Neural cell (in vitro differentiated cells): ENCODE data around the gene WDR49.

Source experiments
- CTCF ChIP-seq: fragments of 450-650 bp; IDR thresholded peaks from 2 replicates; pipeline ENCODE4 v1.5.1; 2014; ENCODE audit warnings: antibody characterized with exemption, mild to moderate bottlenecking, moderate library complexity; ENCODE audit not compliant: poor library complexity, severe bottlenecking
- EP300 ChIP-seq: fragments of 450-650 bp; conservative IDR thresholded peaks from 2 replicates; pipeline ENCODE4 v1.6.1; 2014; ENCODE audit warnings: antibody characterized with exemption, mild to moderate bottlenecking, moderate library complexity; ENCODE audit not compliant: poor library complexity, severe bottlenecking
- EZH2 ChIP-seq: fragments of 200-600, 300-800 bp; shearing (Covaris generic), sonication (generic); IDR thresholded peaks from 2 replicates; pipeline ENCODE4 v1.6.1; 2014; ENCODE audit warnings: antibody characterized with exemption, low read length, borderline replicate concordance, mild to moderate bottlenecking; ENCODE audit not compliant: insufficient read depth, poor library complexity, severe bottlenecking
- MXI1 ChIP-seq: fragments of 450-650 bp; conservative IDR thresholded peaks from 2 replicates; pipeline ENCODE4 v1.6.1; 2014; ENCODE audit warnings: antibody characterized with exemption, mild to moderate bottlenecking; ENCODE audit not compliant: poor library complexity, severe bottlenecking
- POLR2AphosphoS5 ChIP-seq: IDR thresholded peaks from 2 replicates; pipeline ENCODE4 v1.6.1; 2012
- RAD21 ChIP-seq: fragments of 450-650 bp; conservative IDR thresholded peaks from 2 replicates; pipeline ENCODE4 v1.6.1; 2014; ENCODE audit warnings: antibody characterized with exemption, mild to moderate bottlenecking, moderate library complexity

GRCh38 chr3:167694121-167694520 lies 40.4 kb upstream of the WDR49 start:
- TF ChIP-seq CTCF (no peak), EZH2 (no peak), RAD21 (no peak), POLR2AphosphoS5 (no peak), MXI1 (no peak), EP300 (no peak)
